ENCODE measurements around the gene DNAAF2.

DNAAF2 gene

DNA sequence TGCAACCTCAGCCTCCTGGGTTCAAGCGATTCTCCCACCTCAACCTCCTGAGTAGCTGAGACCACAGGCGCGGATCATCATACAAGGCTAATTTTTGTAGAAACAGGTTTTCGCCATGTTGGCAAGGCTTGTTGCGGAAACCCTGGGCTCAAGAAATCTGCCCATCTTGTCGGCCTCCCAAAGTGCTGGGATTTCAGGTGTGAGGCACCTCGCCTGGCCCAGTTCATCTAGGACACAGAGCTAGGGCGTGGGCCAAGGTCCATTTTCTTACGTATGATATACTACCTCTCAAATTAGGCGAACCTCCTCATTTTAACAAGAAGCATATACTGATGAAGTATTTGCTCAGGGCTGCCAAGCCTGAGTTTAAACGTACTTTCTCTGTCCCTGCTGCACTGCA is 51.0 kb downstream of the DNAAF2 start:
- no peak for TF ChIP-seq POLR2A (IDR thresholded peaks at IDR 0.05; ENCODE audit: low read length)
- TF ChIP-seq GATA1 (IDR thresholded peaks at IDR 0.05; ENCODE audit: low read depth, low read length) = no peak
- no peak for DNase-seq

DNA sequence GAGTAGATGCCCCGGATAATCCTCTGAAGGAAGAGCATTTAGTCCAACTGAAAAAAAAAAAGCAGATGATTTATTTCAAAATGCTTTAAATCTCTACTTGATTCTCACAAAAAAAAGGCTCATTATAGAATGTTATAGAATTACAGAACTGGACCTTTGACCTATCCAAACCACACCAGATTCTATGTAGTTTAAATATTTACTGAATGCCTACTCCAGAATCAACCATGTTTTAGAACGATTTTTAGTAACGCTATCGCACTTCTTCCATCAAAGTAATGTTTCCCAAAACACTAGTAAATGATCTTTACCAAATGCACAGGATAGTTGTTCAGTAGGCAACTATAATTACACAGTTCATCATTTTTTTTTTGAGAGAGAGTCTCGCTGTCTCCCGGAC is 51.4 kb downstream of the DNAAF2 start:
- TF ChIP-seq POLR2A (IDR thresholded peaks at IDR 0.05; ENCODE audit: low read length) (no peak), GATA1 (IDR thresholded peaks at IDR 0.05; ENCODE audit: low read depth, low read length) (no peak)
- DNase-seq = no peak

DNA sequence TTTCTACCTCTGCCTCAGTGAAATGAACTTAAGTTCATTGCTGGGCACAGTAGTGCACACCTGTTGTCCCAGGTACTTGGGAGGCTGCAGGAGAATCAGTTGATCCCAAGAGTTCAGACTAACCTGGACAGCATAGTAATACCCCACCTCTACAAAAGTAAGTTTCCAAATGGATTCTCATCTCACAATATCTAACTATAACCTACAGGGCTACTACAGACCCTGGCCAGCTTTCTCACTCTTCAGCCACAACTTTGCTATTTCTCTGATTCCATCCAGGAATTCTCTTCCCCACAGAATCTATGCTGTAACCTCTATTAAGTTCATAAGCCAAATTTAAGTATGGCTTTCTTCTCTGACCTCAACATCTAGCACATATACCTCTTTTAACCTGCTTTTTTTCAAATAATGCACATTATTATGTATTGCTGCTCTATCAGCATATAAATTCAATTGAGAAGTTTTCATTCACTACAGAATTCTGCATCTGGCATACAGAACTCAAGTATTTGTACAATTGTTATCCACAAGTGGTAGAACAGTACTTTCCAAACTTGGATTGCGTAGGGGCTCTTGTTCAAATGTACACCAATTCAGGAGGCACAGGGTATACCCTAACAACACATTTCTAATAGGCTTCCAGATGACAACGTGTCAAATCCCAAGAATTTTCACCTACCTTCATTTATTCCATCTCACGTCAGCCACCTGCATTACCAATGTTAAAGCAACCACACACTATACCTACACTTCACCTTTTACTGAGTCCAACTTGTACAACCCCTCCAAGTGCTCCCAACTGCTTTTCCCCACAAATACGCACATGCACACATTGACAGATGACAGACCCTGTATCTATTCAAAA is 52.7 kb downstream of the DNAAF2 start:
- no peak for DNase-seq
- TF ChIP-seq GATA1 (IDR thresholded peaks at IDR 0.05; ENCODE audit: low read depth, low read length) (no peak), POLR2A (IDR thresholded peaks at IDR 0.05; ENCODE audit: low read length) (peak; percentile 63)

DNA sequence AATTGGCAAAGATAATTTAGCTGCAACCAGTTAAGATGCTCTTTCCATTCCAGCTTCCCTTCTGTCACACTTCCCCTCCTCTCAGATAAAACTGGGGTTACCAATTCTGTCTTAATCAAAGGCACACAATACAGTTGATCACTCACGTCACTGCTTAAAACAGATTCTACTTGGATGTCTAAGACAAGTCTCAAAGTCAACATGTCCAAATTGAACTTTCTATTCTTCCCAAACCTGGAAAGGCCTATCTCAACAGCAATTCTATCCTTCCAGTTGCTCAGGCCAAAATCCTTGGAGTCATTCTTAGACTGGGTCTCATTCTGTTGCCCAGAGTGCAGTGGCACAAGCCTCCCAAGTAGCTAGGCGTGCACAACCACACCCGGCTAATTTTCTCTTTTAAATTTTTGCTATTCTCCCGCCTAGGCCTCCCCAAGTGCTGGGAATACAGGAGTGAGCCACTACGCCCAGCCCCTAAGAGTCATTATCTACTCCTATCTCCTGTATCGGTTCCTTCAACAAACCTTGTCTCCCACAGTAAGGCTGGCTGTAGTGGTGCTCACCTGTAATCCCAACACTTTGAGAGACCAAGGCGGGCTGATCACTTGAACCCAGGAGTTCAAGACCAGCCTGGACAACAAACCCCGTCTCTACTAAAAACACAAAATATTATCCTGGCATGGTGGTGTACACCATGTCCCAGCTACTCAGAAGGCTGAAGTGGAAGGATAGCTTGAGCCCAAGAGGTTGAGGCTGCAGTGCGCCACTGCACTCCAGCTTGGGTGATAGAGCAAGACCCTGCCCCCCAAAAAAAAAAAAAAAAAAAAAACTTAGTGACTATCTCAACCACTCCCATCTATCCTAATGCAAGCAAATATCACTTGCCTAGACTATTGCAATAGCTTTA is 53.6 kb downstream of the DNAAF2 start:
- DNase-seq = peak in 1 of 2 experiments; percentile 25
- TF ChIP-seq GATA1 (IDR thresholded peaks at IDR 0.05; ENCODE audit: low read depth, low read length) = no peak

DNA sequence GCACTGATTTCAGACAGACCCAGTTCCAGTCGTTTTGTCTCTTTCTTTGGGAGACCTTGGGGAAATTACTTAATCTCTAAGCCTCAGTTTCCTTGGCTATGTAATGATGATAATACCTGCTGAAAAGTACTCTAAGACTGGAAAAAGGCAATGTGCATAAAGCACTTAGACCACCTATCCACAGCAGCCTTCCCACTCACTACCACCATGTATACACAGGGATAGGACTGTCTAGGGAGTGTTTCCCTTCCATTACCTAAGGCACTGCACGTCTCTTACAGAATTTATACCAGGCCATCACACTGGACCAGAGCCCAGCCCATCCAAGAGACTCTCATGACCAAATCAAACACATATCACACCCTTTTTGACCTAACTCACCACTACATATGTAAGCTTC is 55.2 kb downstream of the DNAAF2 start:
- TF ChIP-seq GATA1 (IDR thresholded peaks at IDR 0.05; ENCODE audit: low read depth, low read length) (no peak), POLR2A (IDR thresholded peaks at IDR 0.05; ENCODE audit: low read length) (no peak)
- DNase-seq = no peak

DNA sequence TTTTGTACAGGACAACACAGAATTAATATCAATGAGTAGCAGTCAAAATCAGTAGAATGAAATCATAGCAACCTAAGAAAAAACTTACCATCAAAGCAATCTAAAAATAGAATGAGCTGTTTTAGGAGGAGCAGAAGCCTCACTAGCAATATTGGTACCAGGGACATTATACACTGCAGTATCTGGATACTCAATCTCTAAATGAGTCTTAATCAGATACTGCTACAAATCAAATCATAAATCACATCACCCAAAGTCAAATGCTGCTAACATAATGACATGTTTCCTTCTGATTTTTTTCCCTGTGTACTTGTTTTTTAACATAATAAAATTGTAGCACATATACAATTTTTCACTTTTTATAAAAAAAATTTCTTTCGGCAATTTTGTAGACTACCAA is 56.9 kb downstream of the DNAAF2 start:
- TF ChIP-seq POLR2A (IDR thresholded peaks at IDR 0.05; ENCODE audit: low read length) = no peak

More for the DNA sequence above, 56.9 kb downstream of the DNAAF2 start:
- no peak for DNase-seq
